Thoracic aorta (tissue), 2 donors: ENCODE results near the gene LSP1. TPM values are rescaled to one million over a fixed set of nuclear protein-coding genes. Genes with fewer than 3 reads are reported as not detected.

Experiments
- ATAC-seq: fragments of 150-250 bp; one replicate; pipeline ENCODE4 v1.8.0; 2017; ENCODE audit warnings: low read depth; ENCODE audit not compliant: insufficient number of reproducible peaks, low FRiP score
- DNase-seq: peaks from one replicate; pipeline ENCODE4 v3.0.0-alpha.2; 2020; ENCODE audit warnings: low spot score
- H3K27ac ChIP-seq, 2 donors: fragments of 200-600 bp; sonication (generic); 1 replicate in 1 of 2; 2 replicates in 1 of 2; pipeline ENCODE4 v1.5.1; 2016; ENCODE audit warnings: mild to moderate bottlenecking in 2 of 2, moderate library complexity in 2 of 2
- H3K27me3 ChIP-seq: fragments of 200-600 bp; sonication (generic); replicated peaks from 2 replicates; pipeline ENCODE4 v1.6.0; 2016; ENCODE audit warnings: mild to moderate bottlenecking; ENCODE audit not compliant: insufficient read depth
- H3K36me3 ChIP-seq: fragments of 200-600 bp; sonication (generic); one replicate; pipeline ENCODE4 v1.5.1; 2016
- H3K4me1 ChIP-seq, 2 donors: fragments of 200-600 bp; sonication (generic); 1 replicate in 1 of 2; 2 replicates in 1 of 2; pipeline versions ENCODE4 v1.5.1 to v1.6.0; 2016; ENCODE audit warnings: low read depth in 2 of 2, mild to moderate bottlenecking in 1 of 2; ENCODE audit not compliant: control insufficient read depth in 1 of 2
- H3K4me3 ChIP-seq: fragments of 200-600 bp; sonication (generic); 2 replicates; pipeline ENCODE4 v1.5.1; 2016; ENCODE audit warnings: mild to moderate bottlenecking
- H3K9me3 ChIP-seq: fragments of 200-600 bp; sonication (generic); 2 replicates; pipeline ENCODE4 v1.5.1; 2016
- total RNA-seq, 2 donors: library from RNA; depleted of rRNA; stranded (reverse); fragments of >200 nt; gene quantifications; one replicate each; pipeline versions ENCODE4 v1.1.0 to v1.2.3, GENCODE V29; 2016
- TF ChIP-seq, protein P1 (sequence below): fragments of 200-600 bp; sonication (generic); IDR thresholded peaks from one replicate; pipeline ENCODE4 v1.5.1; 2019; ENCODE audit warnings: antibody characterized with exemption

The LSP1 gene
- total RNA-seq, 2 donors from 2014 or later: 23.6 to 40.5 TPM

DNA sequence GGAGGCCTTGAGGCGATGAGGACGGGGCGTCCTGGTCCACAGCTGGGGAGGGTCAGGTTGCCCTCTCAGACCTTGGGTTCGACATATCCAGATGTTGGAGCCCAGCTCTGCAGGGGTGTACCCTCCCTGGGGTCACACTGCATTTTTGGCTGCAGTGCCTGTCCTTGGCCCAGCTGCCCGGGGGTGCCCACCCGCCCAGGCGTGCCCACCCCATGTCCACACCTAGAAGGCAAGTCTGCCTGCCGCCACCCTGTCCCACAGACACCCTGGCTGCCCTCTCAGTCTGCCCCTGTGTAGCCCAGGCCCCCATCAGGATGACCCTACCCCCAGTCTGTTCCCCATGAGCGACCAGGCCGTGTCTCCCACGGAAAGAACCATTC lies 3.0 kb downstream of the LSP1 start:
- no peaks in the 10 kb centered on the region for H3K36me3 ChIP-seq
- H3K27ac ChIP-seq: no peak overlapping the region
- H3K4me1 ChIP-seq: peaks cover 0 to 4% of the 10 kb centered on the region in 2 donors
- DNase-seq: no peak
- H3K9me3 ChIP-seq: no peaks in the 10 kb centered on the region
- TF ChIP-seq, protein P1, sequence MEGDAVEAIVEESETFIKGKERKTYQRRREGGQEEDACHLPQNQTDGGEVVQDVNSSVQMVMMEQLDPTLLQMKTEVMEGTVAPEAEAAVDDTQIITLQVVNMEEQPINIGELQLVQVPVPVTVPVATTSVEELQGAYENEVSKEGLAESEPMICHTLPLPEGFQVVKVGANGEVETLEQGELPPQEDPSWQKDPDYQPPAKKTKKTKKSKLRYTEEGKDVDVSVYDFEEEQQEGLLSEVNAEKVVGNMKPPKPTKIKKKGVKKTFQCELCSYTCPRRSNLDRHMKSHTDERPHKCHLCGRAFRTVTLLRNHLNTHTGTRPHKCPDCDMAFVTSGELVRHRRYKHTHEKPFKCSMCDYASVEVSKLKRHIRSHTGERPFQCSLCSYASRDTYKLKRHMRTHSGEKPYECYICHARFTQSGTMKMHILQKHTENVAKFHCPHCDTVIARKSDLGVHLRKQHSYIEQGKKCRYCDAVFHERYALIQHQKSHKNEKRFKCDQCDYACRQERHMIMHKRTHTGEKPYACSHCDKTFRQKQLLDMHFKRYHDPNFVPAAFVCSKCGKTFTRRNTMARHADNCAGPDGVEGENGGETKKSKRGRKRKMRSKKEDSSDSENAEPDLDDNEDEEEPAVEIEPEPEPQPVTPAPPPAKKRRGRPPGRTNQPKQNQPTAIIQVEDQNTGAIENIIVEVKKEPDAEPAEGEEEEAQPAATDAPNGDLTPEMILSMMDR: no peak
- H3K27me3 ChIP-seq: no peaks in the 10 kb centered on the region
- no peak for ATAC-seq
- no peak overlapping the region for H3K4me3 ChIP-seq

DNA sequence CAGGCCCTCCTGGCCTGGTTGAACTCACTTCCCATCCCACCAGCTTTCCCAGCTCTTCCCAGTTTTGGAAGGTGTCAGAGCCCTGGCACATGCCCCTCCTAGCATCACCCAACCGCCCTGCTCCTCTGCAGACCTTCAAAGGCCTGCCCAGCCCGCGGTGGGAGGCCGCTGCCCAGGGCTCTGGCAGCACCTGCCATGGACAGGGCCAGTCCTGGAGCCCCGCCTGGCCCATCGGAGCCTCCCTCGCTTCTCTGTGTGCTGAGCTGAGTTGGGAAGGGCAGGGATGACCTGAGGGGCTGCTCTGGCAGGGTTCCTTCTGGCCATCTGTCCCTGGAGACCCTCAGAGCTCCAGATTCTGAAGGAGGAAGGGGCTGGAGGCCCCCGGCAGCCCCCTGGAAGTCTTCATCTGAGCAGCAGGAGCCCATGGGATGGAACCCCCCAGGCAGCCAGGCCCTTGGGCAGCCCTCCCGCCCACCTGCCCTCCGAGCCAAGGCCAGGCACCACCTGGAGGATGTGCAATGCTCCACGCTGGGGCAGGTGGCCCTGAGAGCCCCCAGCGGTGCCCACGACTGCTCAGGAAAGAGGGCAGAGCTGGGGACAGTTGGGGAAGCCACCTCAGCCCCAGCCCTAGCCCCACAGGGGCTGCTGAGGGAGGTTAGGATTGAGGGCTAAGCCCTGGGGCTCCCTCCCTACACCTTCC lies 3.6 kb downstream of the LSP1 start:
- no peaks in the 10 kb centered on the region for H3K27me3 ChIP-seq
- H3K4me3 ChIP-seq: no peak overlapping the region
- H3K4me1 ChIP-seq: peaks cover 0 to 1% of the 10 kb centered on the region in 2 donors
- DNase-seq (no peak), ATAC-seq (no peak)
- H3K27ac ChIP-seq: no peak overlapping the region
- no peaks in the 10 kb centered on the region for H3K36me3 ChIP-seq
- no peaks in the 10 kb centered on the region for H3K9me3 ChIP-seq
- TF ChIP-seq, protein P1: no peak

DNA sequence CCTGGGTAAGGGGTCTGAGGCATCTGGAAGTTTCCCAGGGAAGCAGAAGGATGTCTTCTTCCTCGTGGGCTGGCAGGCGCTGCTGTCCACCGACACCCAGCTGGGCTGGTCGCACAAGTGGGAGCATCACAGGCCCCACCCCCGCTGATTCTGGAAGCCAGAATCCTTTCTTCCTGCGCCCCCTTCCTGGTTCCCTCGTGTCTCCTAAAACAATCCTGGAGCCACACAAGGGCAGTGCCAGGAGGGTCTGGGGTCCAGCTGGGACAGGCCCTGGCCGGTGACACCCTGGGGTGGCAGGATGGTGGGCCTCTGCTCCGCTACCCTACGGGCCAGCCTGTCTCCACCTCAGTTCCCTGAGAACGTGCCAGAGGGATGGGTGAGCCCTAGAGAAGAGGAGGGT lies 4.2 kb downstream of the LSP1 start:
- DNase-seq (no peak), ATAC-seq (no peak)
- Histone ChIP-seq H3K27ac (no peak overlapping the region), H3K4me1 (no peaks in the 10 kb centered on the region), H3K4me3 (no peak overlapping the region), H3K9me3 (no peaks in the 10 kb centered on the region), H3K36me3 (no peaks in the 10 kb centered on the region), H3K27me3 (no peaks in the 10 kb centered on the region)
- TF ChIP-seq, protein P1: no peak

DNA sequence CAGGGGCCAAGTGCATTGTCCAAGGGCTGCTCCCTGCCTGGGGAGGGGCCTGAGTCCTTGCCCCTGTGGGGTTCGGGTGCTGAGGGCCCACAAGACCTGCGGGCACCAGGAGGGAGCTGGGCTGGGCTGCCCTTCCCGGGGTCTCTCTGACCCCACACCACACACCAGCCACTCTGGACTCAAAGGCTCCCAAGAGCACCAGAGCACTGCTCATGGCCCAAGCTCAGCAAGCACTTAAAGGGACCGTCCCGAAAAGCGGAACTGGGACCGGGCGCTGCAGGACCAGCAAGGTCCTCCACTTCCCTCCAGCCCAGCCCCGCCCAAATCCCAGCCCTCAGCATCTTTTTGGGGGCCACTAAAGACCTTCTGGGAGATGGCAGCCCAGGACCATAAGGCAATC lies 5.3 kb downstream of the LSP1 start:
- H3K27ac ChIP-seq: no peak overlapping the region
- H3K36me3 ChIP-seq: no peaks in the 10 kb centered on the region
- ATAC-seq: no peak
- no peak for DNase-seq
- H3K4me1 ChIP-seq: peaks cover 2 to 4% of the 10 kb centered on the region in 2 donors
- no peak overlapping the region for H3K4me3 ChIP-seq
- H3K27me3 ChIP-seq: no peaks in the 10 kb centered on the region
- TF ChIP-seq, protein P1: no peak
- no peaks in the 10 kb centered on the region for H3K9me3 ChIP-seq

DNA sequence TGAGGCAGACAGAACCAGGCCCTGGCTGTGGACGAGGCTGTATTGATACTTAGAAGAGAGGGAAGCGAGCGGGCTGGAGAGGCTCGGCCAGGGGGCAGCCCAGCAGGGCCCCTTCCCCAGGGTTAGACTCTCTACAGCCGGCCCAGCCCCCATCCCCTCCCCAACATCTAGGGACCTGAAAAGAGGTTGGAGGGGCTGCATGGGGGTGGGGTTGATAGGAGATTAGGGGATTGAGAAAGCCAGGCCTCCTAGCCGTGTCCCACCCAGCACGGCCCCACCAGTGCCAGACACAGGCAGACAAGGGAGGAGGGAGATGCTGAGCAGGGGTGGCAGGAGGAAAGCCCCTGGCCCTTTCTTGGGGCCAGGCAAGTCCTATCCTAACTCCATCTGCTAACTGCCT lies 5.7 kb downstream of the LSP1 start:
- no peaks in the 10 kb centered on the region for H3K36me3 ChIP-seq
- TF ChIP-seq, protein P1: no peak
- ATAC-seq: no peak
- no peak overlapping the region for H3K27ac ChIP-seq
- no peaks in the 10 kb centered on the region for H3K27me3 ChIP-seq
- no peak for DNase-seq
- no peaks in the 10 kb centered on the region for H3K9me3 ChIP-seq
- H3K4me3 ChIP-seq: no peak overlapping the region
- H3K4me1 ChIP-seq: peaks cover 2 to 8% of the 10 kb centered on the region in 2 donors
